ENCODE results near the gene RRP36.
A peak's percentile ranks its signal among the peaks of the same experiment; 100 is the strongest.

Gene RRP36

GRCh38 chr6:43007126-43007525 lies 14.3 kb upstream of the RRP36 start:
- DNase-seq (ENCODE audit: low read depth in 2 of 2) = no peak

- no peak for DNase-seq (ENCODE audit: low read depth in 2 of 2)
Measured at GRCh38 chr6:43009124-43009523, 12.3 kb upstream of the RRP36 start.

GRCh38 chr6:43011207-43011606 lies 10.2 kb upstream of the RRP36 start:
- DNase-seq (ENCODE audit: low read depth in 2 of 2) = no peak

GRCh38 chr6:43012364-43012763 lies 9.1 kb upstream of the RRP36 start:
- DNase-seq (ENCODE audit: low read depth in 2 of 2) = no peak

GRCh38 chr6:43013097-43013842 lies 8.2 kb upstream of the RRP36 start:
- no peak for DNase-seq (ENCODE audit: low read depth in 2 of 2)

- DNase-seq (ENCODE audit: low read depth in 2 of 2) = peak; percentile 97 to 98
Measured at GRCh38 chr6:43013843-43014433, 7.5 kb upstream of the RRP36 start, which contains the start of the genes KLHDC3 and MEA1. Gene KLHDC3 (plus strand): TSS chr6:43014249. CDS start chr6:43017193, 2,944 bp downstream. Gene MEA1 (minus strand): TSS chr6:43013946. CDS start chr6:43013813, 133 bp downstream.

GRCh38 chr6:43014434-43014909 lies 7.0 kb upstream of the RRP36 start:
- DNase-seq (ENCODE audit: low read depth in 2 of 2) = no peak

GRCh38 chr6:43016176-43016942 lies 5.1 kb upstream of the RRP36 start:
- no peak for DNase-seq (ENCODE audit: low read depth in 2 of 2)

GRCh38 chr6:43016943-43017334 lies 4.5 kb upstream of the RRP36 start:
- no peak for DNase-seq (ENCODE audit: low read depth in 2 of 2)

GRCh38 chr6:43019152-43019551 lies 2.3 kb upstream of the RRP36 start:
- no peak for DNase-seq (ENCODE audit: low read depth in 2 of 2)

GRCh38 chr6:43020052-43020705 lies 1.2 kb upstream of the RRP36 start:
- DNase-seq (ENCODE audit: low read depth in 2 of 2) = no peak

GRCh38 chr6:43020847-43021246 lies 576 bp upstream of the RRP36 start:
- no peak for DNase-seq (ENCODE audit: low read depth in 2 of 2)

- no peak for DNase-seq (ENCODE audit: low read depth in 2 of 2)
Measured at GRCh38 chr6:43024436-43024835, 3.0 kb downstream of the RRP36 start.

GRCh38 chr6:43026365-43026764 lies 4.9 kb downstream of the RRP36 start:
- DNase-seq (ENCODE audit: low read depth in 2 of 2) = no peak

- DNase-seq (ENCODE audit: low read depth in 2 of 2) = no peak
Measured at GRCh38 chr6:43029120-43029519, 7.7 kb downstream of the RRP36 start.

GRCh38 chr6:43032326-43032725 lies 10.9 kb downstream of the RRP36 start:
- no peak for DNase-seq (ENCODE audit: low read depth in 2 of 2)

GRCh38 chr6:43033496-43034189 lies 12.2 kb downstream of the RRP36 start:
- no peak for DNase-seq (ENCODE audit: low read depth in 2 of 2)

- DNase-seq (ENCODE audit: low read depth in 2 of 2) = no peak
Measured at GRCh38 chr6:43034190-43034525, 12.7 kb downstream of the RRP36 start.

GRCh38 chr6:43035495-43036194 lies 14.2 kb downstream of the RRP36 start:
- no peak for DNase-seq (ENCODE audit: low read depth in 2 of 2)

GRCh38 chr6:43036712-43037111 lies 15.3 kb downstream of the RRP36 start:
- no peak for DNase-seq (ENCODE audit: low read depth in 2 of 2)

GRCh38 chr6:43037197-43037596 lies 15.8 kb downstream of the RRP36 start:
- no peak for DNase-seq (ENCODE audit: low read depth in 2 of 2)
